ENCODE measurements around the gene GPR171.
A peak's percentile ranks its signal among the peaks of the same experiment; 100 is the strongest.

Gene GPR171

GRCh38 chr3:151205482-151205881, 2.5 kb upstream of the GPR171 start:
- no peak for DNase-seq (ENCODE audit: low spot score in 2 of 2)
- Mint-ChIP-seq H3K27ac (ENCODE audit: low read depth) (peak overlapping the region; percentile 74), H3K36me3 (ENCODE audit: insufficient read depth) (peaks cover 9% of the 10 kb centered on the region), H3K27me3 (no peaks in the 10 kb centered on the region), H3K4me3 (peak overlapping the region; percentile 55), H3K9me3 (no peaks in the 10 kb centered on the region), H3K4me1 (peaks cover 64% of the 10 kb centered on the region)
- ATAC-seq (replicated peaks; ENCODE audit: extremely low read depth, poor library complexity, severe bottlenecking), result no peak

DNA sequence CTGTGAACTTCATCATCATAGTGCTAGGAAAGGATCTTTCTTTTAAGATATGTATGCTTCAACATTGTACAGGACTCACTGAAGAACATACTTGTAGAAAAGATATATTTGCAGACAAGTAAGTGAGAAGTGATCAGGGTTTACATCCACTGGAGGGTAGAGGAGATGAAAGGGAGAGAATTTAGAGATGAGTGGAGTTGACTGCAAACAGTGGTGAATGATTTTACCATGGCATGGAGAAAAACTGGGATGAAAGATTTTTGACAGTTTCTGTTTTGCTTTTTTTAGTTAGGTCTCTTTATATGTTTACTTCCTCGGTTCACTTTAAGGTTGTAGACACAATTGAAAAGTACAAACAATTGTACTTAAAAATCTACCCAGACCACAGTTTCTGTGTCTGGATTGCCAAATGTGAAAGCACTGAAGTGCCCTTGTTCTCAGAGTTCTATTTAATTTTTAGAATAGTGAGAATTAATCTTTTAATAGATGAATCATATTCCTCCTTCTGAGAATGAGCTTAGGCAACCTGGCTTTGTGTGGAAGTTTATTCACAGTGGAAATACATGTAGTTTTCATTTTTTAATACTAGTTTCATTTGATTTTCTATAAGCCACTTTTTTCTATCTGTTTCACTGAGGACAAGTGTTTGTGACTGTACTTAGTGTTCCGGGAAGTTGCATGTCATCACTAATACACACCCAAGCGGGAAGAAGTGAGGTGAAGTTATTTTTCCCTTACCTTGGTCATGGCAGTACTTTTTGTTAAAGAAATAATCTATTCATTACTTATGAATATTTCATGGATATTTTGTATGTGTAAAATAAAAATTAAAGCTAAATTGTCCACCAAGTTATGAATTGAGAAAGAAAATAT, 1.8 kb upstream of the GPR171 start:
- peaks cover 67% of the 10 kb centered on the region for H3K4me1 Mint-ChIP-seq
- DNase-seq (ENCODE audit: low spot score in 2 of 2), result no peak
- ATAC-seq (replicated peaks; ENCODE audit: extremely low read depth, poor library complexity, severe bottlenecking), result no peak
- no peaks in the 10 kb centered on the region for H3K9me3 Mint-ChIP-seq
- H3K36me3 Mint-ChIP-seq (ENCODE audit: insufficient read depth), result peaks cover 13% of the 10 kb centered on the region
- H3K27ac Mint-ChIP-seq (ENCODE audit: low read depth), result peak overlapping the region; percentile 74
- peak overlapping the region; percentile 55 for H3K4me3 Mint-ChIP-seq
- no peaks in the 10 kb centered on the region for H3K27me3 Mint-ChIP-seq

GRCh38 chr3:151201051-151201730, 1.8 kb downstream of the GPR171 start:
- DNase-seq (ENCODE audit: low spot score in 2 of 2) (no peak), ATAC-seq (replicated peaks; ENCODE audit: extremely low read depth, poor library complexity, severe bottlenecking) (peak; percentile 30)
- peak overlapping the region; percentile 85 for H3K27ac Mint-ChIP-seq (ENCODE audit: low read depth)
- peak overlapping the region; percentile 78 for H3K4me3 Mint-ChIP-seq
- no peaks in the 10 kb centered on the region for H3K27me3 Mint-ChIP-seq
- H3K36me3 Mint-ChIP-seq (ENCODE audit: insufficient read depth), result peaks cover 28% of the 10 kb centered on the region
- peaks cover 47% of the 10 kb centered on the region for H3K4me1 Mint-ChIP-seq
- no peaks in the 10 kb centered on the region for H3K9me3 Mint-ChIP-seq

GRCh38 chr3:151200586-151200985, 2.4 kb downstream of the GPR171 start:
- no peak for DNase-seq (ENCODE audit: low spot score in 2 of 2)
- Mint-ChIP-seq H3K27me3 (no peaks in the 10 kb centered on the region), H3K4me3 (peak overlapping the region; percentile 78), H3K9me3 (no peaks in the 10 kb centered on the region), H3K36me3 (ENCODE audit: insufficient read depth) (peaks cover 28% of the 10 kb centered on the region), H3K4me1 (peaks cover 41% of the 10 kb centered on the region), H3K27ac (ENCODE audit: low read depth) (peak overlapping the region; percentile 85)
- ATAC-seq (replicated peaks; ENCODE audit: extremely low read depth, poor library complexity, severe bottlenecking), result no peak

GRCh38 chr3:151199554-151200438, 3.2 kb downstream of the GPR171 start:
- Mint-ChIP-seq H3K36me3 (ENCODE audit: insufficient read depth) (peaks cover 28% of the 10 kb centered on the region), H3K4me3 (peak overlapping the region; percentile 78), H3K9me3 (no peaks in the 10 kb centered on the region), H3K27me3 (no peaks in the 10 kb centered on the region), H3K27ac (ENCODE audit: low read depth) (peak overlapping the region; percentile 85), H3K4me1 (peaks cover 35% of the 10 kb centered on the region)
- no peak for ATAC-seq (replicated peaks; ENCODE audit: extremely low read depth, poor library complexity, severe bottlenecking)
- no peak for DNase-seq (ENCODE audit: low spot score in 2 of 2)

GRCh38 chr3:151198849-151199248, 4.2 kb downstream of the GPR171 start:
- H3K4me1 Mint-ChIP-seq, result peaks cover 25% of the 10 kb centered on the region
- H3K27me3 Mint-ChIP-seq, result no peaks in the 10 kb centered on the region
- H3K9me3 Mint-ChIP-seq, result no peaks in the 10 kb centered on the region
- DNase-seq (ENCODE audit: low spot score in 2 of 2) (no peak), ATAC-seq (replicated peaks; ENCODE audit: extremely low read depth, poor library complexity, severe bottlenecking) (no peak)
- H3K27ac Mint-ChIP-seq (ENCODE audit: low read depth), result no peak overlapping the region
- H3K36me3 Mint-ChIP-seq (ENCODE audit: insufficient read depth), result peaks cover 28% of the 10 kb centered on the region
- no peak overlapping the region for H3K4me3 Mint-ChIP-seq

- H3K9me3 Mint-ChIP-seq, result no peaks in the 10 kb centered on the region
- H3K27ac Mint-ChIP-seq (ENCODE audit: low read depth), result no peak overlapping the region
- peaks cover 28% of the 10 kb centered on the region for H3K36me3 Mint-ChIP-seq (ENCODE audit: insufficient read depth)
- peaks cover 24% of the 10 kb centered on the region for H3K4me1 Mint-ChIP-seq
- ATAC-seq (replicated peaks; ENCODE audit: extremely low read depth, poor library complexity, severe bottlenecking), result no peak
- no peak overlapping the region for H3K4me3 Mint-ChIP-seq
- no peak for DNase-seq (ENCODE audit: low spot score in 2 of 2)
- no peaks in the 10 kb centered on the region for H3K27me3 Mint-ChIP-seq
Measured at GRCh38 chr3:151197981-151198767, 4.8 kb downstream of the GPR171 start.

- H3K4me1 Mint-ChIP-seq, result peaks cover 24% of the 10 kb centered on the region
- H3K27me3 Mint-ChIP-seq, result no peaks in the 10 kb centered on the region
- peaks cover 26% of the 10 kb centered on the region for H3K36me3 Mint-ChIP-seq (ENCODE audit: insufficient read depth)
- H3K27ac Mint-ChIP-seq (ENCODE audit: low read depth), result no peak overlapping the region
- no peak overlapping the region for H3K4me3 Mint-ChIP-seq
- ATAC-seq (replicated peaks; ENCODE audit: extremely low read depth, poor library complexity, severe bottlenecking) (no peak), DNase-seq (ENCODE audit: low spot score in 2 of 2) (no peak)
- H3K9me3 Mint-ChIP-seq, result no peaks in the 10 kb centered on the region
Measured at GRCh38 chr3:151197228-151197627, 5.8 kb downstream of the GPR171 start.

GRCh38 chr3:151196434-151196833, 6.6 kb downstream of the GPR171 start:
- no peak overlapping the region for H3K4me3 Mint-ChIP-seq
- peaks cover 25% of the 10 kb centered on the region for H3K36me3 Mint-ChIP-seq (ENCODE audit: insufficient read depth)
- no peaks in the 10 kb centered on the region for H3K27me3 Mint-ChIP-seq
- ATAC-seq (replicated peaks; ENCODE audit: extremely low read depth, poor library complexity, severe bottlenecking), result no peak
- DNase-seq (ENCODE audit: low spot score in 2 of 2), result no peak
- no peak overlapping the region for H3K27ac Mint-ChIP-seq (ENCODE audit: low read depth)
- H3K9me3 Mint-ChIP-seq, result no peaks in the 10 kb centered on the region
- peaks cover 21% of the 10 kb centered on the region for H3K4me1 Mint-ChIP-seq

DNA sequence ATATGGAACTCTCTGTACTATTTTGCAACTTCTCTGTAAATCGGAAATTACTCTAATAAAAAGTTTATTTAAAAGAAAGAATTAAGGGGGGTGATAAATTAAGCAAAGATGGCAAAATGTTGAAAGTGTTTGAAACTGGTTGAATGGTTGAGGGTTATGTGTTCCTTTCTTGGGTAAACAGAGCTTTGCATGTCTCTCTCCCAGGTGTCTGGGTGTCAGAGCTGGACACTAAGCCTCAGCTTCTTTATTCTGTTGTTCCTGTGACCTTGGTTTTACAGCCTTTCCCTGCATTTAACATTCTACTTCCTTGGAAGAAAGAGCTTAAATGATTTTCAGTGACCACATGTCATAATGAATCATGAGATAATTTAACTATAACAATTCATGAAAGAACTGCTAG, 7.2 kb downstream of the GPR171 start:
- DNase-seq (ENCODE audit: low spot score in 2 of 2), result no peak
- Mint-ChIP-seq H3K4me1 (peaks cover 15% of the 10 kb centered on the region), H3K27me3 (no peaks in the 10 kb centered on the region), H3K27ac (ENCODE audit: low read depth) (no peak overlapping the region), H3K36me3 (ENCODE audit: insufficient read depth) (peaks cover 20% of the 10 kb centered on the region), H3K9me3 (no peaks in the 10 kb centered on the region), H3K4me3 (no peak overlapping the region)
- no peak for ATAC-seq (replicated peaks; ENCODE audit: extremely low read depth, poor library complexity, severe bottlenecking)

DNA sequence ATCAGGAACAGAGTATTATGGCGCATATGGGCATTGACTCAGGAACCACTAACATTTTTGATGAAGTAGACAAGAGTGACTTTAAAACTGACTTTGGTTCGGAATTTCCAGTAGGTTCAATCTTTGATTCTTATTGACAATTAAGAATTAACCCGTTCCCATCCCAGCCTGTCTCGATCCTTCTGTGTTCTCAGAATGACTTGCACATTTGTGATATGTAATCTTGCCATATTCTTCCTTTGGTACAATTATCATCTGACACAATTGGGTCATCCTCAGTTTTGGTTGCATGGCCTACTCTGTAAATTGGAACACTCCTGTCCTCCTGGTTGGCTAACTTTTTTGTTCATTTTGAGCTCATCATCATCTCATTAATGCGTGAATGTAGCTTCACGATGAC, 10.5 kb downstream of the GPR171 start:
- Mint-ChIP-seq H3K27ac (ENCODE audit: low read depth) (no peak overlapping the region), H3K4me3 (no peak overlapping the region), H3K4me1 (no peaks in the 10 kb centered on the region)

GRCh38 chr3:151191095-151191494, 11.9 kb downstream of the GPR171 start:
- Mint-ChIP-seq H3K27me3 (no peaks in the 10 kb centered on the region), H3K27ac (ENCODE audit: low read depth) (no peak overlapping the region), H3K9me3 (no peaks in the 10 kb centered on the region), H3K4me1 (peaks cover 9% of the 10 kb centered on the region), H3K36me3 (ENCODE audit: insufficient read depth) (no peaks in the 10 kb centered on the region), H3K4me3 (no peak overlapping the region)
- DNase-seq (ENCODE audit: low spot score in 2 of 2) (no peak), ATAC-seq (replicated peaks; ENCODE audit: extremely low read depth, poor library complexity, severe bottlenecking) (no peak)

More for the DNA sequence above, 10.5 kb downstream of the GPR171 start:
- ATAC-seq (replicated peaks; ENCODE audit: extremely low read depth, poor library complexity, severe bottlenecking) (no peak), DNase-seq (ENCODE audit: low spot score in 2 of 2) (no peak)
- Mint-ChIP-seq H3K9me3 (no peaks in the 10 kb centered on the region), H3K27me3 (no peaks in the 10 kb centered on the region), H3K36me3 (ENCODE audit: insufficient read depth) (no peaks in the 10 kb centered on the region)
